Mononuclear cell (primary cell): ENCODE measurements around the gene HMGCS2. TPM values are rescaled to one million over a fixed set of nuclear protein-coding genes. Genes with fewer than 3 reads are reported as not detected.
"Not testable (repeated sequence)": the region's sequence is repeated elsewhere in the genome, so short reads cannot be mapped to it uniquely, and the experiment has no call there.

ENCODE experiments used
- H3K27me3 ChIP-seq: 2 replicates; pipeline ENCODE4 v1.6.0; 2011; ENCODE audit warnings: low read length, control low read depth; ENCODE audit not compliant: insufficient read depth
- H3K4me1 ChIP-seq: 2 replicates; pipeline ENCODE4 v1.5.1; 2011; ENCODE audit warnings: mild to moderate bottlenecking, low read length, control low read depth; ENCODE audit not compliant: insufficient read depth
- H3K4me3 ChIP-seq: 2 replicates; pipeline ENCODE4 v1.5.1; 2011; ENCODE audit warnings: mild to moderate bottlenecking, low read length, moderate library complexity
- H3K9me3 ChIP-seq: 2 replicates; pipeline ENCODE4 v1.5.1; 2011; ENCODE audit warnings: low read depth, mild to moderate bottlenecking, control low read depth, low read length
- total RNA-seq: library from RNA; depleted of rRNA; stranded (reverse); fragments of >200 nt; gene quantifications from one replicate; pipeline ENCODE4 v1.2.3, GENCODE V29; 2012

The HMGCS2 gene
- total RNA-seq, 1 donor = not detected

GRCh38 chr1:119713039-119713748 is 55.5 kb downstream of the HMGCS2 start:
- no peaks in the 10 kb centered on the region for H3K9me3 ChIP-seq
- H3K4me3 ChIP-seq = no peak overlapping the region
- H3K4me1 ChIP-seq = peaks cover 18% of the 10 kb centered on the region
- H3K27me3 ChIP-seq = peaks cover 7% of the 10 kb centered on the region

GRCh38 chr1:119712342-119713038 is 56.2 kb downstream of the HMGCS2 start:
- H3K4me3 ChIP-seq = peak overlapping the region; percentile 60
- peaks cover 7% of the 10 kb centered on the region for H3K27me3 ChIP-seq
- H3K9me3 ChIP-seq = no peaks in the 10 kb centered on the region
- H3K4me1 ChIP-seq = peaks cover 18% of the 10 kb centered on the region

- Histone ChIP-seq H3K4me3 (peak within 1 kb of the TSS; percentile 60), H3K4me1 (peaks cover 18% of the 10 kb centered on the region), H3K9me3 (no peaks in the 10 kb centered on the region), H3K27me3 (peaks cover 7% of the 10 kb centered on the region)
Observed at GRCh38 chr1:119711804-119712341, 56.8 kb downstream of the HMGCS2 start, which contains the start of gene PHGDH. Gene PHGDH, plus strand, starts transcription at chr1:119711934. Its CDS starts 89 bp downstream, at chr1:119712023.

GRCh38 chr1:119711356-119711803 is 57.3 kb downstream of the HMGCS2 start:
- H3K9me3 ChIP-seq = not testable (repeated sequence)
- H3K4me3 ChIP-seq = peak overlapping the region; percentile 60

GRCh38 chr1:119706599-119706998 is 62.1 kb downstream of the HMGCS2 start:
- not testable (repeated sequence) for H3K27me3 ChIP-seq, H3K4me1 ChIP-seq, H3K9me3 ChIP-seq, H3K4me3 ChIP-seq

More at GRCh38 chr1:119711356-119711803, 57.3 kb downstream of the HMGCS2 start:
- H3K27me3 ChIP-seq = not testable (repeated sequence)
- H3K4me1 ChIP-seq = peaks cover 18% of the 10 kb centered on the region

- Histone ChIP-seq H3K27me3 (no peaks in the 10 kb centered on the region), H3K4me3 (no peak overlapping the region), H3K9me3 (no peaks in the 10 kb centered on the region), H3K4me1 (no peaks in the 10 kb centered on the region)
Observed at GRCh38 chr1:119703666-119704450, 64.8 kb downstream of the HMGCS2 start.

- Histone ChIP-seq H3K4me1 (no peaks in the 10 kb centered on the region), H3K27me3 (no peaks in the 10 kb centered on the region), H3K4me3 (no peak overlapping the region), H3K9me3 (no peaks in the 10 kb centered on the region)
Observed at GRCh38 chr1:119702384-119702783, 66.3 kb downstream of the HMGCS2 start.

GRCh38 chr1:119701659-119702058 is 67.0 kb downstream of the HMGCS2 start:
- no peaks in the 10 kb centered on the region for H3K9me3 ChIP-seq
- H3K4me3 ChIP-seq = no peak overlapping the region
- no peaks in the 10 kb centered on the region for H3K27me3 ChIP-seq
- H3K4me1 ChIP-seq = no peaks in the 10 kb centered on the region

- no peaks in the 10 kb centered on the region for H3K4me1 ChIP-seq
- H3K9me3 ChIP-seq = no peaks in the 10 kb centered on the region
- no peaks in the 10 kb centered on the region for H3K27me3 ChIP-seq
Observed at GRCh38 chr1:119700326-119700725, 68.4 kb downstream of the HMGCS2 start.

More at GRCh38 chr1:119700326-119700725, 68.4 kb downstream of the HMGCS2 start:
- H3K4me3 ChIP-seq = no peak overlapping the region

Other genes with a start within 250 kb of the HMGCS2 start
- 4.1 TPM for gene ZNF697, start 120.6 kb downstream of the HMGCS2 start, total RNA-seq
- 2.8 TPM for gene PHGDH, start 57.0 kb downstream of the HMGCS2 start, total RNA-seq
- gene REG4, start 42.6 kb upstream of the HMGCS2 start, total RNA-seq = 0.52 TPM
- gene ADAM30, start 127.6 kb upstream of the HMGCS2 start, total RNA-seq = not detected